ENCODE results near the gene PLCXD3.

Gene PLCXD3

GRCh38 chr5:41413074-41413473 lies 97.3 kb downstream of the PLCXD3 start:
- Mint-ChIP-seq H3K9me3 (no peaks in the 10 kb centered on the region), H3K4me3 (no peak overlapping the region), H3K36me3 (no peaks in the 10 kb centered on the region), H3K27me3 (no peaks in the 10 kb centered on the region), H3K4me1 (no peaks in the 10 kb centered on the region), H3K27ac (no peak overlapping the region)
- DNase-seq (no peak), ATAC-seq (replicated peaks) (no peak)

- no peaks in the 10 kb centered on the region for H3K9me3 Mint-ChIP-seq
- ATAC-seq (replicated peaks), result no peak
- H3K4me1 Mint-ChIP-seq, result no peaks in the 10 kb centered on the region
- DNase-seq, result no peak
- H3K4me3 Mint-ChIP-seq, result no peak overlapping the region
- H3K27me3 Mint-ChIP-seq, result no peaks in the 10 kb centered on the region
- H3K36me3 Mint-ChIP-seq, result no peaks in the 10 kb centered on the region
- H3K27ac Mint-ChIP-seq, result no peak overlapping the region
Observed at GRCh38 chr5:41412496-41412895, 97.9 kb downstream of the PLCXD3 start.

GRCh38 chr5:41410737-41411136 lies 99.7 kb downstream of the PLCXD3 start:
- H3K4me3 Mint-ChIP-seq, result no peak overlapping the region
- ATAC-seq (replicated peaks), result no peak
- no peak overlapping the region for H3K27ac Mint-ChIP-seq
- H3K9me3 Mint-ChIP-seq, result no peaks in the 10 kb centered on the region
- no peaks in the 10 kb centered on the region for H3K36me3 Mint-ChIP-seq
- no peak for DNase-seq
- H3K27me3 Mint-ChIP-seq, result no peaks in the 10 kb centered on the region
- H3K4me1 Mint-ChIP-seq, result no peaks in the 10 kb centered on the region

GRCh38 chr5:41410307-41410706 lies 100.1 kb downstream of the PLCXD3 start:
- Mint-ChIP-seq H3K9me3 (no peaks in the 10 kb centered on the region), H3K27me3 (no peaks in the 10 kb centered on the region), H3K27ac (no peak overlapping the region), H3K36me3 (no peaks in the 10 kb centered on the region), H3K4me1 (no peaks in the 10 kb centered on the region), H3K4me3 (no peak overlapping the region)
- ATAC-seq (replicated peaks) (no peak), DNase-seq (no peak)

GRCh38 chr5:41408676-41409443 lies 101.5 kb downstream of the PLCXD3 start:
- ATAC-seq (replicated peaks), result no peak
- DNase-seq, result no peak
- H3K4me1 Mint-ChIP-seq, result no peaks in the 10 kb centered on the region
- no peaks in the 10 kb centered on the region for H3K36me3 Mint-ChIP-seq
- no peaks in the 10 kb centered on the region for H3K27me3 Mint-ChIP-seq
- H3K4me3 Mint-ChIP-seq, result no peak overlapping the region
- H3K27ac Mint-ChIP-seq, result no peak overlapping the region
- no peaks in the 10 kb centered on the region for H3K9me3 Mint-ChIP-seq

GRCh38 chr5:41406936-41407335 lies 103.5 kb downstream of the PLCXD3 start:
- H3K4me1 Mint-ChIP-seq, result no peaks in the 10 kb centered on the region
- no peak for DNase-seq
- ATAC-seq (replicated peaks), result no peak
- H3K27ac Mint-ChIP-seq, result no peak overlapping the region
- H3K9me3 Mint-ChIP-seq, result no peaks in the 10 kb centered on the region
- H3K36me3 Mint-ChIP-seq, result no peaks in the 10 kb centered on the region
- no peak overlapping the region for H3K4me3 Mint-ChIP-seq
- H3K27me3 Mint-ChIP-seq, result no peaks in the 10 kb centered on the region

- no peak for DNase-seq
- Mint-ChIP-seq H3K27me3 (no peaks in the 10 kb centered on the region), H3K4me3 (no peak overlapping the region), H3K27ac (no peak overlapping the region), H3K36me3 (no peaks in the 10 kb centered on the region), H3K4me1 (no peaks in the 10 kb centered on the region), H3K9me3 (no peaks in the 10 kb centered on the region)
- no peak for ATAC-seq (replicated peaks)
Observed at GRCh38 chr5:41406424-41406823, 104.0 kb downstream of the PLCXD3 start.

GRCh38 chr5:41404757-41405156 lies 105.6 kb downstream of the PLCXD3 start:
- ATAC-seq (replicated peaks) (no peak), DNase-seq (no peak)
- no peak overlapping the region for H3K27ac Mint-ChIP-seq
- H3K9me3 Mint-ChIP-seq, result peaks cover 0 to 2% of the 10 kb centered on the region in 2 donors
- no peak overlapping the region for H3K4me3 Mint-ChIP-seq
- H3K4me1 Mint-ChIP-seq, result no peaks in the 10 kb centered on the region
- H3K27me3 Mint-ChIP-seq, result no peaks in the 10 kb centered on the region
- no peaks in the 10 kb centered on the region for H3K36me3 Mint-ChIP-seq

GRCh38 chr5:41403846-41404245 lies 106.6 kb downstream of the PLCXD3 start:
- no peaks in the 10 kb centered on the region for H3K4me1 Mint-ChIP-seq
- no peaks in the 10 kb centered on the region for H3K27me3 Mint-ChIP-seq
- no peak overlapping the region for H3K27ac Mint-ChIP-seq
- ATAC-seq (replicated peaks), result no peak
- peaks cover 0 to 7% of the 10 kb centered on the region in 2 donors for H3K9me3 Mint-ChIP-seq
- no peaks in the 10 kb centered on the region for H3K36me3 Mint-ChIP-seq
- no peak for DNase-seq
- no peak overlapping the region for H3K4me3 Mint-ChIP-seq

GRCh38 chr5:41402845-41403244 lies 107.6 kb downstream of the PLCXD3 start:
- H3K36me3 Mint-ChIP-seq, result no peaks in the 10 kb centered on the region
- no peaks in the 10 kb centered on the region for H3K4me1 Mint-ChIP-seq
- ATAC-seq (replicated peaks) (no peak), DNase-seq (no peak)
- H3K9me3 Mint-ChIP-seq, result peaks cover 8 to 9% of the 10 kb centered on the region in 2 donors
- H3K27ac Mint-ChIP-seq, result no peak overlapping the region
- no peak overlapping the region for H3K4me3 Mint-ChIP-seq
- H3K27me3 Mint-ChIP-seq, result no peaks in the 10 kb centered on the region

GRCh38 chr5:41399839-41400238 lies 110.6 kb downstream of the PLCXD3 start:
- Mint-ChIP-seq H3K36me3 (no peaks in the 10 kb centered on the region), H3K27me3 (no peaks in the 10 kb centered on the region), H3K9me3 (peaks cover 10 to 14% of the 10 kb centered on the region in 2 donors), H3K27ac (no peak overlapping the region), H3K4me3 (no peak overlapping the region), H3K4me1 (no peaks in the 10 kb centered on the region)
- no peak for DNase-seq
- ATAC-seq (replicated peaks), result no peak

GRCh38 chr5:41392016-41392415 lies 118.4 kb downstream of the PLCXD3 start:
- Mint-ChIP-seq H3K27ac (no peak overlapping the region), H3K36me3 (no peaks in the 10 kb centered on the region), H3K9me3 (peaks cover 4 to 8% of the 10 kb centered on the region in 2 donors), H3K4me3 (no peak overlapping the region), H3K27me3 (no peaks in the 10 kb centered on the region), H3K4me1 (no peaks in the 10 kb centered on the region)
- DNase-seq (no peak), ATAC-seq (replicated peaks) (no peak)

GRCh38 chr5:41374631-41375030 lies 135.8 kb downstream of the PLCXD3 start:
- ATAC-seq (replicated peaks) (no peak), DNase-seq (no peak)
- H3K27ac Mint-ChIP-seq, result no peak overlapping the region
- H3K9me3 Mint-ChIP-seq, result no peaks in the 10 kb centered on the region
- no peaks in the 10 kb centered on the region for H3K4me1 Mint-ChIP-seq
- H3K27me3 Mint-ChIP-seq, result no peaks in the 10 kb centered on the region
- H3K36me3 Mint-ChIP-seq, result no peaks in the 10 kb centered on the region
- no peak overlapping the region for H3K4me3 Mint-ChIP-seq

GRCh38 chr5:41373230-41373629 lies 137.2 kb downstream of the PLCXD3 start:
- Mint-ChIP-seq H3K4me1 (no peaks in the 10 kb centered on the region), H3K4me3 (no peak overlapping the region), H3K27ac (no peak overlapping the region), H3K27me3 (no peaks in the 10 kb centered on the region), H3K36me3 (no peaks in the 10 kb centered on the region), H3K9me3 (no peaks in the 10 kb centered on the region)
- DNase-seq, result no peak
- no peak for ATAC-seq (replicated peaks)

- Mint-ChIP-seq H3K9me3 (no peaks in the 10 kb centered on the region), H3K4me1 (no peaks in the 10 kb centered on the region), H3K27ac (no peak overlapping the region), H3K4me3 (no peak overlapping the region), H3K27me3 (no peaks in the 10 kb centered on the region), H3K36me3 (no peaks in the 10 kb centered on the region)
- ATAC-seq (replicated peaks) (no peak), DNase-seq (no peak)
Observed at GRCh38 chr5:41371738-41372137, 138.7 kb downstream of the PLCXD3 start.

- DNase-seq (no peak), ATAC-seq (replicated peaks) (no peak)
- H3K4me1 Mint-ChIP-seq, result no peaks in the 10 kb centered on the region
- no peak overlapping the region for H3K4me3 Mint-ChIP-seq
- no peaks in the 10 kb centered on the region for H3K27me3 Mint-ChIP-seq
- H3K36me3 Mint-ChIP-seq, result no peaks in the 10 kb centered on the region
- H3K27ac Mint-ChIP-seq, result no peak overlapping the region
- H3K9me3 Mint-ChIP-seq, result no peaks in the 10 kb centered on the region
Observed at GRCh38 chr5:41370482-41370881, 139.9 kb downstream of the PLCXD3 start.
